HEK293T (cell line): ENCODE measurements around the gene STRIP1.

ENCODE experiments used
- ARNT ChIP-seq: fragments of 450-650 bp; IDR thresholded peaks from 2 replicates; pipeline ENCODE4 v1.6.1; 2017; ENCODE audit warnings: mild to moderate bottlenecking
- BHLHE40 ChIP-seq: fragments of 450-650 bp; IDR thresholded peaks from 2 replicates; pipeline ENCODE4 v1.6.1; 2016; ENCODE audit warnings: mild to moderate bottlenecking, moderate library complexity, borderline replicate concordance
- ELF4 ChIP-seq: fragments of 450-650 bp; IDR thresholded peaks from 2 replicates; pipeline ENCODE4 v1.6.1; 2017; ENCODE audit warnings: antibody characterized with exemption
- FOXA1 ChIP-seq: fragments of 450-650 bp; IDR thresholded peaks from 2 replicates; pipeline ENCODE4 v1.6.1; 2016; ENCODE audit warnings: mild to moderate bottlenecking
- NFRKB ChIP-seq: fragments of 450-650 bp; IDR thresholded peaks from 2 replicates; pipeline ENCODE4 v1.6.1; 2016; ENCODE audit warnings: mild to moderate bottlenecking, moderate library complexity
- PKNOX1 ChIP-seq: fragments of 450-650 bp; IDR thresholded peaks from 2 replicates; pipeline ENCODE4 v1.6.1; 2016
- SP1 ChIP-seq: fragments of 450-650 bp; IDR thresholded peaks from 2 replicates; pipeline ENCODE4 v1.6.1; 2017

GRCh38 chr1:110007046-110007830, 27.2 kb upstream of the STRIP1 start:
- no peak for TF ChIP-seq ELF4
- TF ChIP-seq SP1, result no peak
- no peak for TF ChIP-seq PKNOX1
- TF ChIP-seq FOXA1, result no peak
- no peak for TF ChIP-seq ARNT
- no peak for TF ChIP-seq BHLHE40
- no peak for TF ChIP-seq NFRKB
